ENCODE data around the gene VPS35L. TPM values are rescaled to one million over a fixed set of nuclear protein-coding genes. Genes with fewer than 3 reads are reported as not detected.

Gene VPS35L
- total RNA-seq, 1 experiment from 2014 or later = 11.7 TPM

- intact Hi-C loops (cut with micrococcal nuclease; ENCODE audit: unreplicated experiment) = no loop called here
- H3K79me2 ChIP-seq (ENCODE audit: low read depth) = 0 out of 2 replicates have a peak, but pooled peaks cover 5% of the 10 kb centered on the region
- TF ChIP-seq CTCF (conservative IDR thresholded peaks at IDR 0.05) (no peak), EZH2 (IDR thresholded peaks at IDR 0.05; ENCODE audit: low read depth) (no peak)
- H3K4me1 ChIP-seq (replicated peaks; ENCODE audit: insufficient read depth) = peaks cover 4% of the 10 kb centered on the region
- H4K20me1 ChIP-seq (ENCODE audit: insufficient read depth) = 0 out of 2 replicates have a peak, but pooled peaks cover 2% of the 10 kb centered on the region
- peaks cover 40% of the 10 kb centered on the region for H3K36me3 ChIP-seq (ENCODE audit: low read depth)
- H3F3A ChIP-seq (ENCODE audit: insufficient read depth, low read depth) = peaks cover 15% of the 10 kb centered on the region
- H3K9me3 ChIP-seq (ENCODE audit: insufficient read depth, low read depth) = no peaks in the 10 kb centered on the region
- POLR2A ChIA-PET (ENCODE audit: unreplicated experiment) = no interaction called here
- BruUV-seq (replicated peaks) = TSS peak; percentile 2
- H3K9me2 ChIP-seq (ENCODE audit: insufficient read depth) = no peaks in the 10 kb centered on the region
- H2AFZ ChIP-seq = no peak overlapping the region
- CTCF ChIA-PET = interaction anchor here (0.7 kb wide), 1 partner anchor 202 kb away, joined by 3 read pairs; no protein-coding TSS in a partner anchor
- no peak overlapping the region for H3K4me2 ChIP-seq
- no peak overlapping the region for H3K27ac ChIP-seq
- no peak for DNase-seq
- no peaks in the 10 kb centered on the region for H3K27me3 ChIP-seq (ENCODE audit: insufficient read depth, low read depth)
- no peak overlapping the region for H3K4me3 ChIP-seq
These were observed 150.3 kb downstream of the VPS35L start for GRCh38 chr16:19705843-19706242.

GRCh38 chr16:19706846-19707245 is 151.3 kb downstream of the VPS35L start:
- no peak for DNase-seq
- no TSS peak for BruUV-seq (replicated peaks)
- Histone ChIP-seq H4K20me1 (ENCODE audit: insufficient read depth) (peaks cover 7% of the 10 kb centered on the region; the same call in 1 of the 2 replicates), H3K79me2 (ENCODE audit: low read depth) (peaks cover 10% of the 10 kb centered on the region; the same call in 1 of the 2 replicates), H3F3A (ENCODE audit: insufficient read depth, low read depth) (peaks cover 7% of the 10 kb centered on the region; the same call in 1 of the 2 replicates), H3K36me3 (ENCODE audit: low read depth) (peaks cover 37% of the 10 kb centered on the region), H3K9me3 (ENCODE audit: insufficient read depth, low read depth) (no peaks in the 10 kb centered on the region), H3K4me2 (no peak overlapping the region), H3K27ac (no peak overlapping the region), H3K27me3 (ENCODE audit: insufficient read depth, low read depth) (no peaks in the 10 kb centered on the region), H3K4me1 (replicated peaks; ENCODE audit: insufficient read depth) (no peaks in the 10 kb centered on the region), H3K9me2 (ENCODE audit: insufficient read depth) (no peaks in the 10 kb centered on the region), H2AFZ (no peak overlapping the region), H3K4me3 (no peak overlapping the region)
- intact Hi-C loops (cut with micrococcal nuclease; ENCODE audit: unreplicated experiment) = no loop called here
- POLR2A ChIA-PET (ENCODE audit: unreplicated experiment) = no interaction called here
- TF ChIP-seq CTCF (conservative IDR thresholded peaks at IDR 0.05) (no peak), EZH2 (IDR thresholded peaks at IDR 0.05; ENCODE audit: low read depth) (no peak)
- CTCF ChIA-PET = no interaction called here

GRCh38 chr16:19707569-19708295 is 152.2 kb downstream of the VPS35L start:
- Histone ChIP-seq H3K27ac (no peak overlapping the region), H4K20me1 (ENCODE audit: insufficient read depth) (peaks cover 16% of the 10 kb centered on the region; the same call in 1 of the 2 replicates), H3K9me2 (ENCODE audit: insufficient read depth) (no peaks in the 10 kb centered on the region), H3K4me2 (no peak overlapping the region), H3K27me3 (ENCODE audit: insufficient read depth, low read depth) (no peaks in the 10 kb centered on the region), H3K4me3 (no peak overlapping the region), H3F3A (ENCODE audit: insufficient read depth, low read depth) (peaks cover 4% of the 10 kb centered on the region; the same call in 1 of the 2 replicates), H3K79me2 (ENCODE audit: low read depth) (peaks cover 19% of the 10 kb centered on the region), H2AFZ (no peak overlapping the region), H3K9me3 (ENCODE audit: insufficient read depth, low read depth) (no peaks in the 10 kb centered on the region), H3K36me3 (ENCODE audit: low read depth) (peaks cover 40% of the 10 kb centered on the region), H3K4me1 (replicated peaks; ENCODE audit: insufficient read depth) (no peaks in the 10 kb centered on the region)
- TF ChIP-seq EZH2 (IDR thresholded peaks at IDR 0.05; ENCODE audit: low read depth) (no peak), CTCF (conservative IDR thresholded peaks at IDR 0.05) (no peak)
- intact Hi-C loops (cut with micrococcal nuclease; ENCODE audit: unreplicated experiment) = no loop called here
- CTCF ChIA-PET = no interaction called here
- DNase-seq = no peak
- POLR2A ChIA-PET (ENCODE audit: unreplicated experiment) = no interaction called here
- no TSS peak for BruUV-seq (replicated peaks)
